ENCODE measurements around the gene OSBP. TPM values are rescaled to one million over a fixed set of nuclear protein-coding genes. Genes with fewer than 3 reads are reported as not detected.

Gene OSBP
- total RNA-seq, 4 donors from 2014 or later: 32.5 to 40.0 (median 33.3) TPM

DNA sequence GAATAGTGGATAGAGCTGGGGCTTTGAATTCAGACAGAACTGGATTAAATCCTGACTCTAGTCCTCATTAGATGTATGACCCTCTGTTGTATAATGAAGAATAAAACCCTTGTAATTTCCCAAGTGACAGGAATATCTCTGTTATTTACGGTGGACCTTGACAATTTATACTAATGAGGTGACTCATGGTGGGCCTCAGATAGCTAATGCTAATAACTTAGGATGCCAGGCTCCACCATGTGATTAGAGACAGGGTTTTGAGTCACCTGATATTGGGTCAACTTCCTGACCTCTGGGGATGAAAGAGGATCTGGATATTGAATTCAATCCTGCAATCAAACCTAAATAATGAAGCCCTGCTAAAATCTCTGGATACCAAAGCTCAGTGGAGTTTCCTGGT lies 33.6 kb downstream of the OSBP start:
- 100% methylated on average over 1 of the region's 1 CpG for WGBS
- Histone ChIP-seq H3K27me3 (no peaks in the 10 kb centered on the region), H3K27ac (replicated peaks in 1 of 4) (no peak overlapping the region), H3K9me3 (no peaks in the 10 kb centered on the region), H3K36me3 (peaks cover 35 to 89% (median 77%) of the 10 kb centered on the region in 4 donors), H3K4me3 (no peak overlapping the region), H3K4me1 (no peaks in the 10 kb centered on the region)
- intact Hi-C loops (cut with DNase I): no loop called here
- no peak for DNase-seq (ENCODE audit: extremely low spot score)
- TF ChIP-seq POLR2AphosphoS5 (IDR thresholded peaks at IDR 0.05) (no peak), POLR2A (IDR thresholded peaks at IDR 0.05; ENCODE audit: low read depth) (no peak), EP300 (IDR thresholded peaks at IDR 0.05) (no peak)
- TF ChIP-seq, protein P1, sequence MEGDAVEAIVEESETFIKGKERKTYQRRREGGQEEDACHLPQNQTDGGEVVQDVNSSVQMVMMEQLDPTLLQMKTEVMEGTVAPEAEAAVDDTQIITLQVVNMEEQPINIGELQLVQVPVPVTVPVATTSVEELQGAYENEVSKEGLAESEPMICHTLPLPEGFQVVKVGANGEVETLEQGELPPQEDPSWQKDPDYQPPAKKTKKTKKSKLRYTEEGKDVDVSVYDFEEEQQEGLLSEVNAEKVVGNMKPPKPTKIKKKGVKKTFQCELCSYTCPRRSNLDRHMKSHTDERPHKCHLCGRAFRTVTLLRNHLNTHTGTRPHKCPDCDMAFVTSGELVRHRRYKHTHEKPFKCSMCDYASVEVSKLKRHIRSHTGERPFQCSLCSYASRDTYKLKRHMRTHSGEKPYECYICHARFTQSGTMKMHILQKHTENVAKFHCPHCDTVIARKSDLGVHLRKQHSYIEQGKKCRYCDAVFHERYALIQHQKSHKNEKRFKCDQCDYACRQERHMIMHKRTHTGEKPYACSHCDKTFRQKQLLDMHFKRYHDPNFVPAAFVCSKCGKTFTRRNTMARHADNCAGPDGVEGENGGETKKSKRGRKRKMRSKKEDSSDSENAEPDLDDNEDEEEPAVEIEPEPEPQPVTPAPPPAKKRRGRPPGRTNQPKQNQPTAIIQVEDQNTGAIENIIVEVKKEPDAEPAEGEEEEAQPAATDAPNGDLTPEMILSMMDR (IDR thresholded peaks at IDR 0.05): no peak

DNA sequence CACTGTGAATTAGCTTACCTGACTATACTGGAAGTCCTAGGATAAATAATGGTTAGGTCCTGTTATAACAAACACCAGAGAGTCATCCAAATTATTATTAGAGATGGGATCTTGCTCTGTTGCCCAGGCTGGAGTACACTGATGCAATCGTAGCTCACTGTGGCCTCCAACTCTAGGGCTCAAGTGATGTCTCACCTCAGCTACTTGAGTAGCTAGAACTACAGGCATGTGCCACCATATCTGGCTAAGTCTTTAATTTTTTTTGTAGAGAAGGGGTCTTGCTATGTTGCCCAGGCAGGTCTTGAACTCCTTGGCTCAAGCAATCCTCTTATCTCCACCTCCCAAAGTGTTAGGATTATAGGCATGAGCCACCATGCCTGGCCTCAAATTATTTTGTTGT lies 37.2 kb downstream of the OSBP start:
- WGBS: 86% methylated on average over 1 of the region's 1 CpG
- Histone ChIP-seq H3K4me3 (no peak overlapping the region), H3K27me3 (no peaks in the 10 kb centered on the region), H3K4me1 (peaks cover 0 to 9% (median 0%) of the 10 kb centered on the region in 4 donors), H3K27ac (replicated peaks in 1 of 4) (no peak overlapping the region), H3K36me3 (peaks cover 49 to 90% (median 76%) of the 10 kb centered on the region in 4 donors), H3K9me3 (no peaks in the 10 kb centered on the region)
- DNase-seq (ENCODE audit: extremely low spot score): no peak
- TF ChIP-seq POLR2AphosphoS5 (IDR thresholded peaks at IDR 0.05): no peak
- intact Hi-C loops (cut with DNase I): no loop called here

GRCh38 chr11:59575505-59575904 lies 40.1 kb downstream of the OSBP start:
- Histone ChIP-seq H3K27ac (replicated peaks in 1 of 4) (peak overlapping the region in 2 of 4 donors; percentile 13 to 15), H3K27me3 (no peaks in the 10 kb centered on the region), H3K36me3 (peaks cover 43 to 66% (median 55%) of the 10 kb centered on the region in 4 donors), H3K4me3 (no peak overlapping the region), H3K9me3 (no peaks in the 10 kb centered on the region), H3K4me1 (peaks cover 0 to 9% (median 0%) of the 10 kb centered on the region in 4 donors)
- DNase-seq (ENCODE audit: extremely low spot score): no peak
- 100% methylated on average over 1 of the region's 1 CpG for WGBS
- no peak for TF ChIP-seq POLR2AphosphoS5 (IDR thresholded peaks at IDR 0.05)
- intact Hi-C loops (cut with DNase I): no loop called here

- Histone ChIP-seq H3K9me3 (no peaks in the 10 kb centered on the region), H3K27ac (replicated peaks in 1 of 4) (peak overlapping the region in 3 of 4 donors; percentile 13 to 24 (median 15)), H3K36me3 (peaks cover 38 to 61% (median 50%) of the 10 kb centered on the region in 4 donors), H3K27me3 (no peaks in the 10 kb centered on the region), H3K4me3 (no peak overlapping the region), H3K4me1 (peaks cover 0 to 9% (median 0%) of the 10 kb centered on the region in 4 donors)
- TF ChIP-seq, protein P1 (IDR thresholded peaks at IDR 0.05): no peak
- no peak for TF ChIP-seq POLR2AphosphoS5 (IDR thresholded peaks at IDR 0.05)
- TF ChIP-seq EP300 (IDR thresholded peaks at IDR 0.05): no peak
- no peak for TF ChIP-seq POLR2A (IDR thresholded peaks at IDR 0.05; ENCODE audit: low read depth)
- DNase-seq (ENCODE audit: extremely low spot score): no peak
- WGBS: 78% methylated on average over 5 of the region's 5 CpGs
- intact Hi-C loops (cut with DNase I): no loop called here
These were observed 40.6 kb downstream of the OSBP start for GRCh38 chr11:59574932-59575502.

DNA sequence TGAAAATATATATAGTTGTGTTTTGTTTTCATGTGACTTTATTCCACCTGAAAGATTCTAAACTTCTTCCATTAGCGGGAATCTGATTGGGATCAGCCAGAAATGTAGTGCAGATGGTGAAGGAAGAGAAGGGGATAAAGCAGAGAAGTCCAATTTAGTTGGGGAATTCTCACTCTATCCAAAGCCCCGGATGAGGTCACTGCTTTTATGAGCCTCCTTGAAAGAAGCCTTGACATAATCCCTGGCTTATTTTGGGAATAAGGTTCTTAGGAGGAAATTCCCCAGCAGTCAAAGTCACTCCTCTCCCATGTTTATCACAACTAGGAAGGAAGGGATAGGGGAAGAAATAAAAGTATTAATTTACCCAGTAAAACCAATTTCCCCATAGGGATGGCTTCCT lies 41.1 kb downstream of the OSBP start:
- 64% methylated on average over 2 of the region's 2 CpGs for WGBS

More for the DNA sequence above, 41.1 kb downstream of the OSBP start:
- peaks cover 0 to 9% (median 0%) of the 10 kb centered on the region in 4 donors for H3K4me1 ChIP-seq
- H3K27ac ChIP-seq (replicated peaks in 1 of 4): peak overlapping the region in 3 of 4 donors; percentile 13 to 24 (median 15)
- no peak for DNase-seq (ENCODE audit: extremely low spot score)
- H3K36me3 ChIP-seq: peaks cover 32 to 56% (median 44%) of the 10 kb centered on the region in 4 donors
- H3K4me3 ChIP-seq: no peak overlapping the region
- intact Hi-C loops (cut with DNase I): no loop called here
- H3K27me3 ChIP-seq: no peaks in the 10 kb centered on the region
- H3K9me3 ChIP-seq: no peaks in the 10 kb centered on the region
- TF ChIP-seq, protein P1 (IDR thresholded peaks at IDR 0.05): no peak
- no peak for TF ChIP-seq EP300 (IDR thresholded peaks at IDR 0.05)
- no peak for TF ChIP-seq POLR2A (IDR thresholded peaks at IDR 0.05; ENCODE audit: low read depth)
- TF ChIP-seq POLR2AphosphoS5 (IDR thresholded peaks at IDR 0.05): no peak
